Rectal smooth muscle tissue (tissue), 1 donor: ENCODE results near the gene CCDC57.
A peak's percentile ranks its signal among the peaks of the same experiment; 100 is the strongest.

Experiments used
- H3K27ac ChIP-seq: one replicate; pipeline ENCODE4 v1.7.0; 2013; ENCODE audit warnings: low read depth, low read length, inconsistent platforms
- H3K27me3 ChIP-seq: one replicate; pipeline ENCODE4 v1.7.0; 2013; ENCODE audit warnings: low read length; ENCODE audit not compliant: control insufficient read depth, insufficient read depth
- H3K36me3 ChIP-seq: one replicate; pipeline ENCODE4 v1.7.0; 2013; ENCODE audit warnings: low read length; ENCODE audit not compliant: control insufficient read depth, insufficient read depth
- H3K4me1 ChIP-seq: one replicate; pipeline ENCODE4 v1.7.0; 2013; ENCODE audit warnings: low read length; ENCODE audit not compliant: control insufficient read depth, insufficient read depth
- H3K4me3 ChIP-seq: one replicate; pipeline ENCODE4 v1.7.0; 2013; ENCODE audit warnings: low read length
- H3K9ac ChIP-seq: one replicate; pipeline ENCODE4 v1.7.0; 2013; ENCODE audit warnings: low read length

The CCDC57 gene

DNA sequence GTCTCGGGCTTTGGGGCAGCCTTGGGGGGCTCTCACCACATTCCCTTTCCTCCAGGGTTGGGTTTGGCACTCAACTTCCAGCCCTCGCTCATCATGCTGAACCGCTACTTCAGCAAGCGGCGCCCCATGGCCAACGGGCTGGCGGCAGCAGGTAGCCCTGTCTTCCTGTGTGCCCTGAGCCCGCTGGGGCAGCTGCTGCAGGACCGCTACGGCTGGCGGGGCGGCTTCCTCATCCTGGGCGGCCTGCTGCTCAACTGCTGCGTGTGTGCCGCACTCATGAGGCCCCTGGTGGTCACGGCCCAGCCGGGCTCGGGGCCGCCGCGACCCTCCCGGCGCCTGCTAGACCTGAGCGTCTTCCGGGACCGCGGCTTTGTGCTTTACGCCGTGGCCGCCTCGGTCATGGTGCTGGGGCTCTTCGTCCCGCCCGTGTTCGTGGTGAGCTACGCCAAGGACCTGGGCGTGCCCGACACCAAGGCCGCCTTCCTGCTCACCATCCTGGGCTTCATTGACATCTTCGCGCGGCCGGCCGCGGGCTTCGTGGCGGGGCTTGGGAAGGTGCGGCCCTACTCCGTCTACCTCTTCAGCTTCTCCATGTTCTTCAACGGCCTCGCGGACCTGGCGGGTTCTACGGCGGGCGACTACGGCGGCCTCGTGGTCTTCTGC, 24.6 kb upstream of the CCDC57 start:
- H3K27ac ChIP-seq = peak overlapping the region; percentile 81
- H3K4me3 ChIP-seq = no peak overlapping the region
- H3K36me3 ChIP-seq = peaks cover 3% of the 10 kb centered on the region
- no peak overlapping the region for H3K9ac ChIP-seq
- H3K4me1 ChIP-seq = peaks cover 43% of the 10 kb centered on the region
- H3K27me3 ChIP-seq = no peaks in the 10 kb centered on the region

DNA sequence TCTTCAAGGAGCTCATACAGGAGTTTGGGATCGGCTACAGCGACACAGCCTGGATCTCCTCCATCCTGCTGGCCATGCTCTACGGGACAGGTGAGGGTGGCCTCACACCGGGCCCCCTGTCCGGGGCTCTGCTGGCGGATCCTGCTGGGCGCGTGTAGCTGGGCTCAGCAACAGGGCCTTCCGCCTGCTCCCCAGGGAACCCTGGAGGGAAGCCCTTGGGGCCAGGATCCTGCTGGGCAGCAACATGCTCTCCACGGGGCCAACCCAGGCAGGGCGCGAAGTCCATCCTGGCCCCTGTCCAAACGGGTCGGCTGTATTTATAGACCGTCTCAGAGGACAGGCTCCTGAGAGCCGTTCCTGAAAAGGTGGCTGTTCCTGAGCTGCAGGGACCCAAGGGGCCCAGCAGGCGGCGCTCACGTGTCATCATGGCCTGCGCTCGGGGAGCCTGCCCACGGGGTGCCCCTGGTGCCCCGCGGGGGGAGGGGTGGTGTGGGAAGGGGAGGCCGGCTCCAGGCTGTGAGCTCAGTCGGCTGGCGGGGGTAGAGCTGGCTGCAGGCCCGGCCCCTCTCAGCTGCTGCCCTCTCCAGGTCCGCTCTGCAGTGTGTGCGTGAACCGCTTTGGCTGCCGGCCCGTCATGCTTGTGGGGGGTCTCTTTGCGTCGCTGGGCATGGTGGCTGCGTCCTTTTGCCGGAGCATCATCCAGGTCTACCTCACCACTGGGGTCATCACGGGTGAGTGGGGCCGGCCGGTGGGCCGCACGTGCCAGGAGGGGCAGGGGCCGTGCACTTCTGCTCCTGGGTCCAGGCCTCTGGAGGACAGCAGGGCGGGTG, 23.7 kb upstream of the CCDC57 start:
- no peak overlapping the region for H3K4me3 ChIP-seq
- no peak overlapping the region for H3K9ac ChIP-seq
- H3K27me3 ChIP-seq = no peaks in the 10 kb centered on the region
- peaks cover 3% of the 10 kb centered on the region for H3K36me3 ChIP-seq
- peaks cover 37% of the 10 kb centered on the region for H3K4me1 ChIP-seq
- peak overlapping the region; percentile 66 for H3K27ac ChIP-seq

DNA sequence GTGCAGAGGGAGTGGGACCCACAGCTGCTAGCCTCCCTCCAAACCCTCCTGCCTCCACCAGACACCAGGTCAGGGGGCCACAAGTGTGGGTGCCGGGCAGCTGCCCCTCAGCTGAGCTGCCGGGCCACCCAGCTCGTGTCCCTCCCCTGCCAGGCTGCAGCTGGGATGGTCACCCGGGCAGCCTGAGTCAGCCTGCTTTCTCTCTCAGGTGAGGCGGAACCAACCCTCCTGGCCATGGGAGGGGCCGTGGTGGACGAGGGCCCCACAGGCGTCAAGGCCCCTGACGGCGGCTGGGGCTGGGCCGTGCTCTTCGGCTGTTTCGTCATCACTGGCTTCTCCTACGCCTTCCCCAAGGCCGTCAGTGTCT, 23.1 kb upstream of the CCDC57 start:
- Histone ChIP-seq H3K4me1 (peaks cover 31% of the 10 kb centered on the region), H3K36me3 (peaks cover 3% of the 10 kb centered on the region), H3K27me3 (no peaks in the 10 kb centered on the region), H3K4me3 (no peak overlapping the region), H3K9ac (no peak overlapping the region), H3K27ac (peak overlapping the region; percentile 66)

DNA sequence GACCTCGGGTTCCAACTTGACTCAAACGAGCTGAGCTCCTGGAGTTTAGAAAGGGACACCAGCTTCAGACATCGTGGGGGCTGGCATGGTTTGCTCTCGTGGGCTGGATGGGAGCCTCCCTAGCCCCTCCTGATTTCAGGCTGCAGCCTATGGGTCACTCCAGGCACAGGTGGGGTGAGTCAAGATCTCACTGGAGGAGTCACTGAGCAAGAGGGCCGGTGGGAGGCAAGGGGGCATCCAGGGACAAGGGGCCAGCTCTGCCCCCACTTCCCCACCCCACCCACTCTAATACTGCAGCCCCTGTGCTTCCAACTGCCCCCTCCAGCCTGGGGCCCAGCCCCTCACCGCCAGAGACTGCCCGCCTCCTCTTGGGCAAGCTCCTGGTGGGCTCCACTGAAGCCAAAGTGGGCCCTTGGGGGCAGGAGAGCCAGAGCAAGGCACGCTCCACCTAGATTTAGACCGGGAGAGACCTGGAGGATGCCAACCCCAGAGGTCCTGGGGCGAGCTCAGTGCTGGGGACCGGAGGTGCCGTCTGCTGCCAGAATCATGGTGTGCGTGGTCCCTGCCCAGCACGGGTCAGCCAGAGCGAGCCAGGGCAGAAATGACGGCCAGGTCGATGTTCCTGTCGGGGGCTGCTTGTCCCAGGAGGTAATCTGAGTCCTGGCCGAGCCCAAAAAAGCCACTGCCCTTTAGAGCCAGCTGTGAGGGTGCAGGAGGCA, 22.6 kb upstream of the CCDC57 start:
- Histone ChIP-seq H3K27ac (no peak overlapping the region), H3K4me3 (no peak overlapping the region), H3K36me3 (peaks cover 3% of the 10 kb centered on the region), H3K9ac (no peak overlapping the region), H3K4me1 (peaks cover 31% of the 10 kb centered on the region), H3K27me3 (no peaks in the 10 kb centered on the region)

DNA sequence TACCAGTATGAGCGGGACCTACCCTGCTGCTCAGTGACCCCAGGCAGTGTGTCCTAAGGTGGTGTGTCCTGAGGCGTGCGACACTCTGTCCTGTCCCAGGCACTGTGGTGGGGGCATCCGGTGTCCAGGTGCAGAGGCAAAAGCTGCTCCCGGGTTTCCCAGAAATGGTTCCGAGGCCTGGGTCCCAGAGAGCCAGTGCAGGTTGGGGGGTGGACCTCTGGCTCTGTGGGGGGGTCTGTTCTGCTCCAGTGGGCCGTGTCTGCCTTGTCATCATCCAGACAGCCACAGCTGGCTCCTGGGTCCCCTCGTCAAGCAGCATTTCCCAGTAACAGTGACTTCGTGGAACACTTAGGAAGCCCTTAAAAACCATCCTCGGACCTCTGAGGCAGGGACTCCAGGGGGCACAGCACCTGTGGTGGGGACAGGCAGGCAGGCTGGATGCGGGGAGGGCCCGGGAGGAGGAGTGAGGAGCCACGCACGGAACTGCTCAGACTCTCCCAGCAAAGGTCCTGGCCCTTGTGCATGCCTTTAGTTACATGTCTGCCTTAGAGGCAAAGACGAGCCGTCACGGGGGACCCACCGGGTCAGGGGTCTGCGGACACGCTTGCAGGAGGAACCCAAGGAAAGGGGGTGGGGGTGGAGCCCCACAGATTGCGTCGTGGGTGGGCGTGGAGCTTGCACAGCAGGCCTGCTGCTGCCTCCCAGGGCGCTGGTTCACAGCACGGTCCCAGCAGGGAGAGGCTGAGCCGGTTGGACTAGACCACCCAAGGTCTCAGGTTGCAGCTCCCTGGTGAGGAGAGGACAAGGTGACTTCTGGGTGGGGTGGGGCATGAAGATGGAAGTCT, 21.8 kb upstream of the CCDC57 start:
- H3K9ac ChIP-seq = no peak overlapping the region

DNA sequence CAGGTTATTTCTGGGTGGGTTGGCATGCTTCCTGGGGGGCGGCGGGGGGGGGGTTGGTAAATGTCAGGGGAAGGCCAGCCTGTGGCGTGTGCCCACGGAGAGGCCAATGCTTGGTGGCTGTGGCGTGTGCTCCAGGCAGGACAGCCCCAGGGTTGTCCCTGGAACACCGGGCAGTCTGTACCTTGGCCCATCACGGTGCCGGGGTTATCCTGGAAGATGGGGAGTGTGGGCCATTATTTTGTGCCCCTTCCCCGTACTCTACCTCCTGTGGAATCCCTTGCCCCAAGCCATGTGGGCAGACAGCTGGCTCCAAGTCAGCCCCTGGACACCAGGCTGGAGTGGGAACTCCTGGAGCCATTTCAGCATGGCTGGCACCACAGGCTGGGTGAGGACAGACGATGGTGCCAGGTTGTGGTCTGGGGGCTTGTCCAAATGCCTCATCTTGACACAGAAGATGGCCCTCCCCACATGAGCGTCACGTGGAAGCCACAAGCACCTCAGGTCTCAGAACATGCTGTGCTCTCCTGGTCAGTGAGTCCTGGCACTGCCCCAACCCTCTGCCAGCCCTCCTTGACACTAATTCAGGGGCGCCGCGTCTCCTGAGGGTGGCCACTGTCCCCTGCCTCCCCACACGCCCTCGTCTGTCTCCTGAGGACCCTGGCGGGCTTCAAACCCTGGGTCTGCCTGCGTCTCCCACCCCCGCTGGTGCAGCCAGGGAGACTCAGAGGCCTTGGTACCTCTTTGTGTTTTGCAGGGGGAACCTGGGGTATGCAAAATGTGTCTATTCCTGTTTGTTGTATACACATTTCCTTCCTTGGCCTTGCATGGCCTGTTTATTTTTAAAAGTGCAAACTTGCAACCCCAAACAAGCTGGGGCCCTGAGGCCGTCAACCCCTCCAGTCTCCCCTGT, 20.5 kb upstream of the CCDC57 start:
- Histone ChIP-seq H3K9ac (no peak overlapping the region), H3K4me1 (peaks cover 14% of the 10 kb centered on the region), H3K27me3 (no peaks in the 10 kb centered on the region), H3K4me3 (no peak overlapping the region), H3K27ac (no peak overlapping the region), H3K36me3 (peaks cover 3% of the 10 kb centered on the region)

More for the DNA sequence above, 21.8 kb upstream of the CCDC57 start:
- peaks cover 25% of the 10 kb centered on the region for H3K4me1 ChIP-seq
- H3K27ac ChIP-seq = no peak overlapping the region
- H3K36me3 ChIP-seq = peaks cover 3% of the 10 kb centered on the region
- H3K4me3 ChIP-seq = no peak overlapping the region
- no peaks in the 10 kb centered on the region for H3K27me3 ChIP-seq

DNA sequence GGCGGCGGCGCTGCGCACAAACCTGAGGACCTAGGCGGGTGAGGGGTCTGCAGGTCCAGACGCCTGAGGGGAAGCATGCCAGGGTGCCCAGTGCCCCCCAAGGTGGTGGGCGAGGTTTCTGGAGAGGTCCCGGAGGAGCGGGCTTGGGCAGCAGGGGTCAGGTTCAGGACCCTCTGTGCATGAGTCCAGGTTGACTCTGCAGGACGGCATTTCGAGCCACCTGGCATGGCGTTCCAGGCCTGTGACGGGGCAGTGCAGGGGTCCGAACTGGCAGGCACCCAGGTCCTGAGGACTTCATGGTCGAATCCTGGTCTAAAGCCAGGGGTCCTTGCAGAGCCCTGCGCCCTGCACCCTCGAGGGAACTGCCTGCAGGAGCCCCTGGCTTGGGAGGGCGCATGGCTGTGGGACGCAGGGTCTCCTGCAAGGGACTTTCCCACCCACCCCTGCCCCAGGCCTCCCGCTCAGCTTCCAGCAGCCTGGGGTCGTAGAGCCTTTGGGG, 19.7 kb upstream of the CCDC57 start:
- Histone ChIP-seq H3K36me3 (peaks cover 1% of the 10 kb centered on the region), H3K27me3 (no peaks in the 10 kb centered on the region), H3K9ac (no peak overlapping the region), H3K4me1 (peaks cover 14% of the 10 kb centered on the region), H3K27ac (peak overlapping the region; percentile 55), H3K4me3 (peak overlapping the region; percentile 67)

DNA sequence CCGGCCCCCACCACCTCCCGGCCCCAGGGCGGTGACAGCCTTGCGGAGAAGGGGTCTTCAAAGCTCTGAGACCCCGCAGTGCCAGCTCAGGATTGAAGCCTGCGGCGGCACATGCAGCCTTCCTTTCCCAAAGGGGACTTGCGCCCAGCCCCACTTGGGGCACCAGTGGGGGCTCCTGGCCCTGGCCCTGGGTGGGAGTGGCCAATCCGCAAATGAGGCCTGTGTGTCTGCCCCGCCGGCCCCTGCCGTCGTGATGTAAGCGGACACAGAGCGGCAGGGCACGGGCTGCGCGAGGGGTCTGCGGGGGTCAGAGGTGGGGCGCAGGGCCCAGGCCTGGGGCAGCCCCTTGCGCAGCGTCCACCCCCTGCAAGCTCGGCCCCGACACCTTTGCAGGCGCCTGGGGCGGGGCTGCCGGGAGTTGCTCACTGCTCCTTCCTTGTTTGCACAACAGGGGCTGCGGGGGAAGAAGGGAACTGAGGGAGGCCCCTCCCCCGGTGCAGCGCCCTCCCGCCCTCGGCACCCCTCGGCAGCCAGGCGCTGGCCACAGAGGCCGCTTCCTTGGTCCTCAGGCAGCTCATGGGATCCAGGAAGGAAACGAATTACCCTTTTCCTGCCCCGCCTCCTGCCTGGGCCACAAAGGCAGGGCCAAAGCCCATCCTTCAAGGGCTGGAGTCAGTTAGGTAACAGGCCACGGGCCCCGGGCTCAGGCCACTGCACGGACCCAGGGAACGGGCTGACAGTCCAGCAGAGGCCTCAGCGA, 19.1 kb upstream of the CCDC57 start:
- no peaks in the 10 kb centered on the region for H3K36me3 ChIP-seq
- H3K27ac ChIP-seq = peak overlapping the region; percentile 79
- peak overlapping the region; percentile 21 for H3K9ac ChIP-seq
- H3K27me3 ChIP-seq = no peaks in the 10 kb centered on the region
- peaks cover 14% of the 10 kb centered on the region for H3K4me1 ChIP-seq
- peak overlapping the region; percentile 67 for H3K4me3 ChIP-seq

DNA sequence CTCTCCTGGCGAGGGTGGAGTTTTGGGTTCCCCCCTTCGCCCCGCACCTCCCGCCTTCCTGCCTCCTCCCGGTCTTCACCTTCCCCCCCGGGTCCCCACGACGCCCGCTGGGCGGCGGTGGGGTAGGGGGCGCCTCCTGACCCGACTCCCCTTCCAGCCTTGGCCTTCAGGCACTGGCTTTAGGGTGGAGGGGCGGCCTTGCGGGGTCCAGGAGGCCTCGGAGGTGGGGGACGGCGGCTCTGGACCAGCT, 18.6 kb upstream of the CCDC57 start:
- Histone ChIP-seq H3K27ac (peak overlapping the region; percentile 79), H3K27me3 (no peaks in the 10 kb centered on the region), H3K9ac (peak overlapping the region; percentile 21), H3K4me3 (peak overlapping the region; percentile 67), H3K36me3 (no peaks in the 10 kb centered on the region), H3K4me1 (peaks cover 13% of the 10 kb centered on the region)

DNA sequence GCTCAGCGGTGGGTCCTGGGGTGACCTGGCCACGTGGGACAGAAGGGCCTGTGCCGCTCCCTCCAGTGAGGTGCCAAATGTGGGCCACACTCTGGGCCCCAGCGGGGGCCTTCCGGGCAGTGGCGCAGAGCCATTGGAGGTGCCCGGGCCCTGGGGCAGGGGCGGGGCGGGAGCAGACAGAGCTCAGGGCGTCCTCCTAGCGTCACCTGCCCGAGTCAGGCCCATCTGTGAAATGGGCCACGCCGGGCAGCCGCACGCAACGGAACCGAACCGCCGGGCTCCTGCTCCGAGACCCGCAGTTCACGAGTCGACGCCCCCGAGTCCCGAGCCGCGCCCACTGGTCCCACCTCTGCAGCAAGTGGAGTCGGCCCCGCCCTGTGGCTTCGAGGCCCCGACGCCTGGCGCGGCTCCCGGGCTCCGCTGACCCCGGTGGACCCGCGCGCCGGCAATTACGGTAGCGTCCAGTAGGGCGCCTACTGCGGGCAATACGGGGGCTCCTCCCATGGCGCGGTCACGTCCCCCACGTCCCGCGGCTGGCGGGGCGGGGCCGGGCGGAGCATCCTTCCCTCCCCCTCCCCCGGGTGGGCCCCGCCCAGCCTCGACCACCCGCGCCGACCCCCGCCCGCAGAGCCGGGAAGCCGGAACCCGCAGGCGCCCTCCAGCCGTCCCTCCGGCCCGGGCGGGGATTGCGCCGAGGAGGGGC, 18.1 kb upstream of the CCDC57 start:
- Histone ChIP-seq H3K9ac (peak overlapping the region; percentile 21), H3K4me1 (peaks cover 8% of the 10 kb centered on the region)

More for the DNA sequence above, 18.1 kb upstream of the CCDC57 start:
- Histone ChIP-seq H3K4me3 (peak overlapping the region; percentile 67), H3K27me3 (no peaks in the 10 kb centered on the region), H3K27ac (peak overlapping the region; percentile 79), H3K36me3 (no peaks in the 10 kb centered on the region)
